Activated naive CD4-positive, alpha-beta T cell treated with anti-CD3 and anti-CD28 coated beads, Interleukin-2, amount 10 ng/mL, durations not matched to agents 7 days and 5 days (primary cell): Measurements from ENCODE around the gene TTL.
"Not testable (repeated sequence)": the region's sequence is repeated elsewhere in the genome, so short reads cannot be mapped to it uniquely, and the experiment has no call there.

Experiments used
- CTCF ChIA-PET: fragments of 350-600 bp; sonication (Branson Sonifier 250); formaldehyde crosslinking; loops from one replicate; lab custom pipeline; 2021; ENCODE audit warnings: antibody characterized with exemption; lab: Charles Lee
- DNase-seq: peaks from one replicate; pipeline ENCODE4 v3.0.0-alpha.2; 2020
- H3K27ac Mint-ChIP-seq: one replicate; pipeline ENCODE4 v1.8.0; 2021; ENCODE audit warnings: mild to moderate bottlenecking, moderate library complexity, mixed read lengths
- H3K27me3 Mint-ChIP-seq: one replicate; pipeline ENCODE4 v1.8.0; 2021; ENCODE audit warnings: mild to moderate bottlenecking, mixed read lengths
- H3K36me3 Mint-ChIP-seq: one replicate; pipeline ENCODE4 v1.8.0; 2021; ENCODE audit warnings: mixed read lengths
- H3K4me1 Mint-ChIP-seq: one replicate; pipeline ENCODE4 v1.8.0; 2021; ENCODE audit warnings: mixed read lengths
- H3K4me3 Mint-ChIP-seq: one replicate; pipeline ENCODE4 v1.8.0; 2021; ENCODE audit warnings: mild to moderate bottlenecking, moderate library complexity, mixed read lengths
- H3K9me3 Mint-ChIP-seq: one replicate; pipeline ENCODE4 v1.8.0; 2021; ENCODE audit warnings: mixed read lengths

TTL gene

GRCh38 chr2:112547333-112547732 lies 65.4 kb downstream of the TTL start:
- Mint-ChIP-seq H3K36me3 (peaks cover 34% of the 10 kb centered on the region), H3K4me1 (peaks cover 9% of the 10 kb centered on the region), H3K27ac (no peak overlapping the region), H3K27me3 (no peaks in the 10 kb centered on the region), H3K9me3 (no peaks in the 10 kb centered on the region), H3K4me3 (no peak overlapping the region)
- CTCF ChIA-PET, result interaction anchor here (1.2 to 1.3 kb wide), 2 partner anchors 36 to 178 kb away, joined by 3 to 6 read pairs; no protein-coding TSS in a partner anchor
- no peak for DNase-seq

GRCh38 chr2:112548980-112549379 lies 67.0 kb downstream of the TTL start:
- CTCF ChIA-PET, result interaction anchor here (1.3 kb wide), 1 partner anchor 34 kb away, joined by 6 read pairs; no protein-coding TSS in a partner anchor

GRCh38 chr2:112566104-112566503 lies 84.1 kb downstream of the TTL start:
- DNase-seq, result no peak
- CTCF ChIA-PET, result interaction anchor here (1.2 to 1.5 kb wide), 5 partner anchors 11 to 86 kb away, joined by 3 to 5 read pairs (median 3); partner anchors contain the start of gene CHCHD5
- Mint-ChIP-seq H3K9me3 (no peaks in the 10 kb centered on the region), H3K36me3 (peaks cover 63% of the 10 kb centered on the region), H3K27me3 (no peaks in the 10 kb centered on the region), H3K4me1 (no peaks in the 10 kb centered on the region), H3K27ac (no peak overlapping the region), H3K4me3 (no peak overlapping the region)

More at GRCh38 chr2:112548980-112549379, 67.0 kb downstream of the TTL start:
- no peak for DNase-seq
- H3K27ac Mint-ChIP-seq, result no peak overlapping the region
- H3K9me3 Mint-ChIP-seq, result no peaks in the 10 kb centered on the region
- peaks cover 9% of the 10 kb centered on the region for H3K4me1 Mint-ChIP-seq
- H3K4me3 Mint-ChIP-seq, result no peak overlapping the region
- peaks cover 48% of the 10 kb centered on the region for H3K36me3 Mint-ChIP-seq
- H3K27me3 Mint-ChIP-seq, result no peaks in the 10 kb centered on the region

- H3K4me3 Mint-ChIP-seq, H3K27ac Mint-ChIP-seq, H3K27me3 Mint-ChIP-seq, H3K4me1 Mint-ChIP-seq, H3K9me3 Mint-ChIP-seq, DNase-seq: not testable (repeated sequence)
- H3K36me3 Mint-ChIP-seq, result peaks cover 64% of the 10 kb centered on the region
- CTCF ChIA-PET, result interaction anchor here (1.2 to 1.5 kb wide), 4 partner anchors 11 to 86 kb away, joined by 3 to 5 read pairs (median 4); partner anchors contain the start of gene CHCHD5
Observed at GRCh38 chr2:112566508-112566907, 84.6 kb downstream of the TTL start.

GRCh38 chr2:112572005-112572404 lies 90.0 kb downstream of the TTL start:
- H3K9me3 Mint-ChIP-seq, result no peaks in the 10 kb centered on the region
- CTCF ChIA-PET, result interaction anchor here (1.3 kb wide), 1 partner anchor 11 kb away, joined by 3 read pairs; no protein-coding TSS in a partner anchor
- no peaks in the 10 kb centered on the region for H3K4me1 Mint-ChIP-seq
- peaks cover 67% of the 10 kb centered on the region for H3K36me3 Mint-ChIP-seq
- H3K4me3 Mint-ChIP-seq, result no peak overlapping the region
- H3K27me3 Mint-ChIP-seq, result no peaks in the 10 kb centered on the region
- H3K27ac Mint-ChIP-seq, result no peak overlapping the region
- no peak for DNase-seq

- Mint-ChIP-seq H3K4me1 (peaks cover 9% of the 10 kb centered on the region), H3K27ac (no peak overlapping the region), H3K4me3 (no peak overlapping the region), H3K27me3 (no peaks in the 10 kb centered on the region), H3K36me3 (peaks cover 24% of the 10 kb centered on the region), H3K9me3 (no peaks in the 10 kb centered on the region)
- CTCF ChIA-PET, result interaction anchor here (1.1 to 1.6 kb wide), 2 partner anchors 11 to 97 kb away, joined by 4 to 5 read pairs; no protein-coding TSS in a partner anchor
- DNase-seq, result no peak
Observed at GRCh38 chr2:112577756-112578155, 95.8 kb downstream of the TTL start.

- Mint-ChIP-seq H3K27me3 (no peaks in the 10 kb centered on the region), H3K36me3 (peaks cover 23% of the 10 kb centered on the region)
Observed at GRCh38 chr2:112579241-112579640, 97.3 kb downstream of the TTL start.

GRCh38 chr2:112580084-112580483 lies 98.1 kb downstream of the TTL start:
- Mint-ChIP-seq H3K27ac (no peak overlapping the region), H3K4me3 (no peak overlapping the region), H3K36me3 (peaks cover 20% of the 10 kb centered on the region), H3K9me3 (no peaks in the 10 kb centered on the region), H3K4me1 (peaks cover 28% of the 10 kb centered on the region), H3K27me3 (no peaks in the 10 kb centered on the region)
- CTCF ChIA-PET, result interaction anchor here (1.0 to 4.5 kb wide), 2 partner anchors 100 to 147 kb away, joined by 3 to 20 read pairs; no protein-coding TSS in a partner anchor
- no peak for DNase-seq

More at GRCh38 chr2:112579241-112579640, 97.3 kb downstream of the TTL start:
- Mint-ChIP-seq H3K4me3 (no peak overlapping the region), H3K4me1 (peaks cover 22% of the 10 kb centered on the region), H3K9me3 (no peaks in the 10 kb centered on the region), H3K27ac (no peak overlapping the region)
- CTCF ChIA-PET, result no interaction called here
- DNase-seq, result no peak

- Mint-ChIP-seq H3K9me3 (no peaks in the 10 kb centered on the region), H3K27me3 (no peaks in the 10 kb centered on the region), H3K4me1 (peaks cover 42% of the 10 kb centered on the region), H3K4me3 (peak overlapping the region; percentile 9), H3K27ac (peak overlapping the region; percentile 54), H3K36me3 (peaks cover 14% of the 10 kb centered on the region)
- CTCF ChIA-PET, result interaction anchor here (1.4 to 4.5 kb wide), 5 partner anchors 8 to 142 kb away, joined by 3 to 20 read pairs (median 5); no protein-coding TSS in a partner anchor
- DNase-seq, result peak; percentile 51
Observed at GRCh38 chr2:112582314-112582746, 100.4 kb downstream of the TTL start.

- peaks cover 42% of the 10 kb centered on the region for H3K4me1 Mint-ChIP-seq
- H3K4me3 Mint-ChIP-seq, result peak overlapping the region; percentile 96
- peaks cover 18% of the 10 kb centered on the region for H3K36me3 Mint-ChIP-seq
- CTCF ChIA-PET, result interaction anchor here (0.6 to 4.5 kb wide), 14 partner anchors 10 to 533 kb away, joined by 3 to 20 read pairs (median 4); no protein-coding TSS in a partner anchor
- no peaks in the 10 kb centered on the region for H3K27me3 Mint-ChIP-seq
- no peaks in the 10 kb centered on the region for H3K9me3 Mint-ChIP-seq
- H3K27ac Mint-ChIP-seq, result peak overlapping the region; percentile 98
- DNase-seq, result no peak
Observed at GRCh38 chr2:112583497-112584133, 101.7 kb downstream of the TTL start.

GRCh38 chr2:112584134-112584890 lies 102.4 kb downstream of the TTL start, which contains the start of gene CHCHD5:
CHCHD5 (plus strand) TSS chr2:112584609; CDS start chr2:112584648, 39 bp downstream.
- CTCF ChIA-PET, result interaction anchor here (0.8 to 4.5 kb wide), 8 partner anchors 10 to 141 kb away, joined by 3 to 20 read pairs (median 4); no protein-coding TSS in a partner anchor
- no peaks in the 10 kb centered on the region for H3K9me3 Mint-ChIP-seq

GRCh38 chr2:112584891-112585250 lies 102.9 kb downstream of the TTL start:
- Mint-ChIP-seq H3K4me1 (peaks cover 42% of the 10 kb centered on the region), H3K9me3 (no peaks in the 10 kb centered on the region), H3K4me3 (peak overlapping the region; percentile 96), H3K27ac (peak overlapping the region; percentile 98), H3K36me3 (peaks cover 21% of the 10 kb centered on the region), H3K27me3 (no peaks in the 10 kb centered on the region)
- no peak for DNase-seq
- CTCF ChIA-PET, result interaction anchor here (0.8 to 2.1 kb wide), 3 partner anchors 16 to 141 kb away, joined by 3 to 4 read pairs (median 3); no protein-coding TSS in a partner anchor

More at GRCh38 chr2:112584134-112584890, 102.4 kb downstream of the TTL start, which contains the start of gene CHCHD5:
- peak; percentile 97 for DNase-seq
- no peaks in the 10 kb centered on the region for H3K27me3 Mint-ChIP-seq
- peaks cover 42% of the 10 kb centered on the region for H3K4me1 Mint-ChIP-seq
- peak within 1 kb of the TSS; percentile 96 for H3K4me3 Mint-ChIP-seq
- H3K27ac Mint-ChIP-seq, result peak within 1 kb of the TSS; percentile 98
- H3K36me3 Mint-ChIP-seq, result peaks cover 21% of the 10 kb centered on the region

GRCh38 chr2:112585400-112585799 lies 103.4 kb downstream of the TTL start:
- Mint-ChIP-seq H3K36me3 (peaks cover 21% of the 10 kb centered on the region), H3K27ac (peak overlapping the region; percentile 98), H3K27me3 (no peaks in the 10 kb centered on the region), H3K9me3 (no peaks in the 10 kb centered on the region), H3K4me1 (peaks cover 42% of the 10 kb centered on the region), H3K4me3 (peak overlapping the region; percentile 96)
- CTCF ChIA-PET, result interaction anchor here (0.8 to 2.1 kb wide), 4 partner anchors 15 to 142 kb away, joined by 3 to 4 read pairs (median 3); no protein-coding TSS in a partner anchor
- DNase-seq, result no peak
